LNCAP (cell line): ENCODE data around the gene ATXN7L1.

Experiments
- CTCF ChIP-seq: fragments of 450-650 bp; IDR thresholded peaks from 2 replicates; pipeline ENCODE4 v1.5.1; 2017; ENCODE audit warnings: mild to moderate bottlenecking

The ATXN7L1 gene

GRCh38 chr7:105863876-105864275 is 12.5 kb downstream of the ATXN7L1 start:
- no peak for TF ChIP-seq CTCF

- TF ChIP-seq CTCF: no peak
Measured at GRCh38 chr7:105862770-105863169, 13.6 kb downstream of the ATXN7L1 start.

GRCh38 chr7:105862276-105862675 is 14.1 kb downstream of the ATXN7L1 start:
- TF ChIP-seq CTCF: no peak

- no peak for TF ChIP-seq CTCF
Measured at GRCh38 chr7:105861224-105861623, 15.2 kb downstream of the ATXN7L1 start.

- TF ChIP-seq CTCF: no peak
Measured at GRCh38 chr7:105860793-105861192, 15.6 kb downstream of the ATXN7L1 start.

GRCh38 chr7:105857009-105857952 is 19.1 kb downstream of the ATXN7L1 start:
- TF ChIP-seq CTCF: no peak

GRCh38 chr7:105854498-105854897 is 21.9 kb downstream of the ATXN7L1 start:
- TF ChIP-seq CTCF: no peak
